GM23338 (cell line): Measurements from ENCODE around the gene MAOB. TPM values are rescaled to one million over a fixed set of nuclear protein-coding genes. Genes with fewer than 3 reads are reported as not detected.

Experiments
- ATAC-seq: fragments of 200-7000 bp; cut with Tn5 transposase; 3 replicates; pipeline ENCODE4 v1.9.1; 2020
- DNase-seq: peaks from one replicate; pipeline ENCODE4 v3.0.0-alpha.2; 2015; ENCODE audit warnings: low spot score
- H2AFZ ChIP-seq: fragments of 200-600 bp; sonication (generic); 2 replicates; pipeline ENCODE4 v1.8.0; 2016; ENCODE audit warnings: antibody characterized with exemption, mild to moderate bottlenecking, moderate library complexity
- H3F3A ChIP-seq: fragments of 200-600 bp; sonication (generic); replicated peaks from 2 replicates; pipeline ENCODE4 v1.8.0; 2017; ENCODE audit warnings: antibody characterized with exemption, mixed run types, low read depth
- H3K27ac ChIP-seq: fragments of 200-600 bp; sonication (generic); 2 replicates; pipeline ENCODE4 v1.6.1; 2016; ENCODE audit warnings: low read depth
- H3K27me3 ChIP-seq: fragments of 200-600 bp; sonication (generic); 2 replicates; pipeline ENCODE4 v1.8.0; 2016; ENCODE audit warnings: mild to moderate bottlenecking, mixed run types, moderate library complexity; ENCODE audit not compliant: insufficient read depth
- H3K36me3 ChIP-seq: fragments of 200-600 bp; sonication (generic); 2 replicates; pipeline ENCODE4 v1.8.0; 2016; ENCODE audit warnings: mild to moderate bottlenecking; ENCODE audit not compliant: insufficient read depth
- H3K4me1 ChIP-seq: fragments of 200-600 bp; sonication (generic); 2 replicates; pipeline ENCODE4 v1.8.0; 2016; ENCODE audit warnings: mild to moderate bottlenecking, moderate library complexity; ENCODE audit not compliant: insufficient read depth
- H3K4me2 ChIP-seq: fragments of 200-600 bp; sonication (generic); 2 replicates; pipeline ENCODE4 v1.7.1; 2017; ENCODE audit warnings: mixed run types
- H3K4me3 ChIP-seq: fragments of 200-600 bp; sonication (generic); 2 replicates; pipeline ENCODE4 v1.6.1; 2016; ENCODE audit warnings: mixed run types
- H3K79me2 ChIP-seq: fragments of 200-600 bp; sonication (generic); replicated peaks from 2 replicates; pipeline ENCODE4 v1.8.0; 2017; ENCODE audit warnings: mild to moderate bottlenecking; ENCODE audit not compliant: insufficient read depth
- H3K9me2 ChIP-seq: fragments of 200-600 bp; sonication (generic); 2 replicates; pipeline ENCODE4 v1.8.0; 2017; ENCODE audit not compliant: insufficient read depth
- H4K20me1 ChIP-seq: fragments of 200-600 bp; sonication (generic); replicated peaks from 2 replicates; pipeline ENCODE4 v1.8.0; 2017; ENCODE audit warnings: mild to moderate bottlenecking; ENCODE audit not compliant: insufficient read depth
- H3K27ac Mint-ChIP-seq: 2 replicates; pipeline ENCODE4 v1.8.0; 2020; ENCODE audit warnings: inconsistent platforms, mild to moderate bottlenecking, moderate library complexity, mixed read lengths
- H3K27me3 Mint-ChIP-seq: 3 replicates; pipeline ENCODE4 v1.8.0; 2022; ENCODE audit warnings: low read depth, mild to moderate bottlenecking, moderate library complexity, mixed read lengths, inconsistent platforms; ENCODE audit not compliant: insufficient read depth, poor library complexity
- H3K36me3 Mint-ChIP-seq: 3 replicates; pipeline ENCODE4 v1.8.0; 2021; ENCODE audit warnings: low read depth, mild to moderate bottlenecking, inconsistent platforms, moderate library complexity, mixed read lengths
- H3K4me1 Mint-ChIP-seq: 3 replicates; pipeline ENCODE4 v1.8.0; 2020; ENCODE audit warnings: mild to moderate bottlenecking, inconsistent platforms, mixed read lengths
- H3K4me3 Mint-ChIP-seq: 3 replicates; pipeline ENCODE4 v1.8.0; 2021; ENCODE audit warnings: moderate library complexity, mild to moderate bottlenecking, inconsistent platforms, mixed read lengths
- H3K9me3 Mint-ChIP-seq: 3 replicates; pipeline ENCODE4 v1.8.0; 2020; ENCODE audit warnings: moderate library complexity, mild to moderate bottlenecking, inconsistent platforms, mixed read lengths
- CREB1 ChIP-seq: fragments of 250-450 bp; sonication (Bioruptor Pico); IDR thresholded peaks from 2 replicates; pipeline ENCODE4 v1.5.0; 2020; ENCODE audit warnings: low read depth, mild to moderate bottlenecking, moderate library complexity
- EZH2 ChIP-seq: fragments of 200-600 bp; sonication (generic); IDR thresholded peaks from one replicate; pipeline ENCODE4 v1.8.0; 2017; ENCODE audit warnings: antibody characterized with exemption, mild to moderate bottlenecking, low read depth; ENCODE audit not compliant: unreplicated experiment
- EZH2phosphoT487 ChIP-seq: fragments of 200-600 bp; sonication (generic); IDR thresholded peaks from one replicate; pipeline ENCODE4 v1.8.1; 2018; ENCODE audit warnings: antibody characterized with exemption; ENCODE audit not compliant: unreplicated experiment
- JUNB ChIP-seq: IDR thresholded peaks from one replicate; pipeline ENCODE4 v1.6.1; 2016; ENCODE audit warnings: antibody characterized with exemption; ENCODE audit not compliant: unreplicated experiment
- NANOG ChIP-seq: IDR thresholded peaks from 2 replicates; pipeline ENCODE4 v1.6.1; 2016; ENCODE audit warnings: antibody characterized with exemption, borderline replicate concordance
- POLR2AphosphoS5 ChIP-seq: IDR thresholded peaks from 2 replicates; pipeline ENCODE4 v1.6.1; 2016; ENCODE audit warnings: antibody characterized with exemption, low read depth
- STAT1 ChIP-seq: IDR thresholded peaks from one replicate; pipeline ENCODE4 v1.6.1; 2016; ENCODE audit warnings: antibody characterized with exemption; ENCODE audit not compliant: unreplicated experiment
- ZNF114 ChIP-seq: fragments of 250-450 bp; sonication (Bioruptor Pico); IDR thresholded peaks from 2 replicates; pipeline ENCODE4 v1.5.0; 2020; ENCODE audit warnings: mild to moderate bottlenecking, moderate library complexity
- ZNF331 ChIP-seq: fragments of 250-450 bp; sonication (Bioruptor Pico); IDR thresholded peaks from 2 replicates; pipeline ENCODE4 v1.5.0; 2020; ENCODE audit warnings: low read depth, mild to moderate bottlenecking, moderate library complexity
- polyA plus RNA-seq: library from polyadenylated mRNA; unstranded; fragments of >200 nt; fragmentation: Nextera tagmentation; extraction: Ambion mirVana; gene quantifications from 2 replicates; pipeline ENCODE4 v1.2.1, GENCODE V29; 2016
- total RNA-seq: library from RNA; depleted of rRNA; stranded (reverse); fragments of >200 nt; shearing (Covaris generic); gene quantifications from 2 replicates; pipeline ENCODE4 v1.2.3, GENCODE V29; 2014
- TF ChIP-seq, protein P1 (sequence below): fragments of 250-450 bp; sonication (Bioruptor Pico); IDR thresholded peaks from 2 replicates; pipeline ENCODE4 v1.5.0; 2020; ENCODE audit warnings: mild to moderate bottlenecking, moderate library complexity
- TF ChIP-seq, protein P2 (sequence below), 2 experiments: fragments of 200-600 bp in 1 of 2; sonication (generic) in 1 of 2; conservative IDR thresholded peaks; 2 replicates each; pipeline versions ENCODE4 v1.5.1 to v1.6.1; 2016 to 2017; ENCODE audit warnings: antibody characterized with exemption in 2 of 2, low read depth in 2 of 2, mild to moderate bottlenecking in 2 of 2, moderate library complexity in 1 of 2
- TF ChIP-seq, protein P3 (sequence below): IDR thresholded peaks from one replicate; pipeline ENCODE4 v1.6.1; 2018; ENCODE audit warnings: antibody characterized with exemption; ENCODE audit not compliant: unreplicated experiment
- TF ChIP-seq, protein P4 (sequence below): IDR thresholded peaks from 2 replicates; pipeline ENCODE4 v1.6.1; 2016; ENCODE audit warnings: antibody characterized with exemption

Gene MAOB
- total and polyA plus RNA-seq, 2 experiments from 2014 or later = 1.0 to 1.3 TPM

DNA sequence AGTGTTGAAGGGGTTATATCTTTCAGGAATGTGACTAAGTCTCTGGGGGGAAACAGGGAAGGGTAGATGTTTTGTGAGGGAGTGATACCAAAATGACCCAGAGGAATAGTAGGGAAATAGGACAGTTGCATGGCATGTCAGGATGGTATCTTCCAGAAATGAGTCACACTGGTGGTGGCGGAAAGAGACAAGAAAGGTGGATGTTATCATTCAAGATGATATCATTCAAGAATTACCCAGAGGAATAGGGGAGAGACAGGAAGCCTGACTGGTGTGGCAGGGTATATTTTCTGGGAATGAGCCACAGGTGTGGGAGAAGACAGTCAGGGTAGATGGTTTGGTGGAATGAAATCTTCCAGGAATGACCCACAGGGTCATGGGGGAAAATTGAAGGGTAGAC lies 165.1 kb downstream of the MAOB start:
- no peaks in the 10 kb centered on the region for H3K9me2 ChIP-seq
- H3K4me2 ChIP-seq = no peak overlapping the region
- H4K20me1 ChIP-seq = no peaks in the 10 kb centered on the region
- Mint-ChIP-seq H3K4me1 (no peaks in the 10 kb centered on the region), H3K9me3 (0 out of 3 replicates have a peak, but pooled peaks cover 2% of the 10 kb centered on the region), H3K36me3 (0 out of 3 replicates have a peak, but pooled peaks cover 2% of the 10 kb centered on the region), H3K27me3 (no peaks in the 10 kb centered on the region), H3K27ac (no peak overlapping the region), H3K4me3 (no peak overlapping the region)
- no peaks in the 10 kb centered on the region for H3K27me3 ChIP-seq
- no peak overlapping the region for H2AFZ ChIP-seq
- no peaks in the 10 kb centered on the region for H3K4me1 ChIP-seq
- DNase-seq (no peak), ATAC-seq (no peak)
- no peak overlapping the region for H3K4me3 ChIP-seq
- H3F3A ChIP-seq = no peaks in the 10 kb centered on the region
- no peaks in the 10 kb centered on the region for H3K36me3 ChIP-seq
- H3K79me2 ChIP-seq = no peaks in the 10 kb centered on the region
- TF ChIP-seq ZNF331 (CRISPR knock-in tag) (no peak), POLR2AphosphoS5 (no peak), EZH2phosphoT487 (no peak), JUNB (no peak), CREB1 (CRISPR knock-in tag) (no peak), EZH2 (no peak), STAT1 (no peak), NANOG (no peak), ZNF114 (CRISPR knock-in tag) (no peak)
- TF ChIP-seq, protein P1, sequence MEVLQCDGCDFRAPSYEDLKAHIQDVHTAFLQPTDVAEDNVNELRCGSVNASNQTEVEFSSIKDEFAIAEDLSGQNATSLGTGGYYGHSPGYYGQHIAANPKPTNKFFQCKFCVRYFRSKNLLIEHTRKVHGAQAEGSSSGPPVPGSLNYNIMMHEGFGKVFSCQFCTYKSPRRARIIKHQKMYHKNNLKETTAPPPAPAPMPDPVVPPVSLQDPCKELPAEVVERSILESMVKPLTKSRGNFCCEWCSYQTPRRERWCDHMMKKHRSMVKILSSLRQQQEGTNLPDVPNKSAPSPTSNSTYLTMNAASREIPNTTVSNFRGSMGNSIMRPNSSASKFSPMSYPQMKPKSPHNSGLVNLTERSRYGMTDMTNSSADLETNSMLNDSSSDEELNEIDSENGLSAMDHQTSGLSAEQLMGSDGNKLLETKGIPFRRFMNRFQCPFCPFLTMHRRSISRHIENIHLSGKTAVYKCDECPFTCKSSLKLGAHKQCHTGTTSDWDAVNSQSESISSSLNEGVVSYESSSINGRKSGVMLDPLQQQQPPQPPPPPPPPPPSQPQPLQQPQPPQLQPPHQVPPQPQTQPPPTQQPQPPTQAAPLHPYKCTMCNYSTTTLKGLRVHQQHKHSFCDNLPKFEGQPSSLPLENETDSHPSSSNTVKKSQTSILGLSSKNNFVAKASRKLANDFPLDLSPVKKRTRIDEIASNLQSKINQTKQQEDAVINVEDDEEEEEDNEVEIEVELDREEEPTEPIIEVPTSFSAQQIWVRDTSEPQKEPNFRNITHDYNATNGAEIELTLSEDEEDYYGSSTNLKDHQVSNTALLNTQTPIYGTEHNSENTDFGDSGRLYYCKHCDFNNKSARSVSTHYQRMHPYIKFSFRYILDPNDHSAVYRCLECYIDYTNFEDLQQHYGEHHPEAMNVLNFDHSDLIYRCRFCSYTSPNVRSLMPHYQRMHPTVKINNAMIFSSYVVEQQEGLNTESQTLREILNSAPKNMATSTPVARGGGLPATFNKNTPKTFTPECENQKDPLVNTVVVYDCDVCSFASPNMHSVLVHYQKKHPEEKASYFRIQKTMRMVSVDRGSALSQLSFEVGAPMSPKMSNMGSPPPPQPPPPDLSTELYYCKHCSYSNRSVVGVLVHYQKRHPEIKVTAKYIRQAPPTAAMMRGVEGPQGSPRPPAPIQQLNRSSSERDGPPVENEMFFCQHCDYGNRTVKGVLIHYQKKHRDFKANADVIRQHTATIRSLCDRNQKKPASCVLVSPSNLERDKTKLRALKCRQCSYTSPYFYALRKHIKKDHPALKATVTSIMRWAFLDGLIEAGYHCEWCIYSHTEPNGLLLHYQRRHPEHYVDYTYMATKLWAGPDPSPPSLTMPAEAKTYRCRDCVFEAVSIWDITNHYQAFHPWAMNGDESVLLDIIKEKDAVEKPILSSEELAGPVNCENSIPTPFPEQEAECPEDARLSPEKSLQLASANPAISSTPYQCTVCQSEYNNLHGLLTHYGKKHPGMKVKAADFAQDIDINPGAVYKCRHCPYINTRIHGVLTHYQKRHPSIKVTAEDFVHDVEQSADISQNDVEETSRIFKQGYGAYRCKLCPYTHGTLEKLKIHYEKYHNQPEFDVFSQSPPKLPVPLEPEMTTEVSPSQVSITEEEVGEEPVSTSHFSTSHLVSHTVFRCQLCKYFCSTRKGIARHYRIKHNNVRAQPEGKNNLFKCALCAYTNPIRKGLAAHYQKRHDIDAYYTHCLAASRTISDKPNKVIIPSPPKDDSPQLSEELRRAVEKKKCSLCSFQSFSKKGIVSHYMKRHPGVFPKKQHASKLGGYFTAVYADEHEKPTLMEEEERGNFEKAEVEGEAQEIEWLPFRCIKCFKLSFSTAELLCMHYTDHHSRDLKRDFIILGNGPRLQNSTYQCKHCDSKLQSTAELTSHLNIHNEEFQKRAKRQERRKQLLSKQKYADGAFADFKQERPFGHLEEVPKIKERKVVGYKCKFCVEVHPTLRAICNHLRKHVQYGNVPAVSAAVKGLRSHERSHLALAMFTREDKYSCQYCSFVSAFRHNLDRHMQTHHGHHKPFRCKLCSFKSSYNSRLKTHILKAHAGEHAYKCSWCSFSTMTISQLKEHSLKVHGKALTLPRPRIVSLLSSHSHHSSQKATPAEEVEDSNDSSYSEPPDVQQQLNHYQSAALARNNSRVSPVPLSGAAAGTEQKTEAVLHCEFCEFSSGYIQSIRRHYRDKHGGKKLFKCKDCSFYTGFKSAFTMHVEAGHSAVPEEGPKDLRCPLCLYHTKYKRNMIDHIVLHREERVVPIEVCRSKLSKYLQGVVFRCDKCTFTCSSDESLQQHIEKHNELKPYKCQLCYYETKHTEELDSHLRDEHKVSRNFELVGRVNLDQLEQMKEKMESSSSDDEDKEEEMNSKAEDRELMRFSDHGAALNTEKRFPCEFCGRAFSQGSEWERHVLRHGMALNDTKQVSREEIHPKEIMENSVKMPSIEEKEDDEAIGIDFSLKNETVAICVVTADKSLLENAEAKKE = no peak
- TF ChIP-seq, protein P2, sequence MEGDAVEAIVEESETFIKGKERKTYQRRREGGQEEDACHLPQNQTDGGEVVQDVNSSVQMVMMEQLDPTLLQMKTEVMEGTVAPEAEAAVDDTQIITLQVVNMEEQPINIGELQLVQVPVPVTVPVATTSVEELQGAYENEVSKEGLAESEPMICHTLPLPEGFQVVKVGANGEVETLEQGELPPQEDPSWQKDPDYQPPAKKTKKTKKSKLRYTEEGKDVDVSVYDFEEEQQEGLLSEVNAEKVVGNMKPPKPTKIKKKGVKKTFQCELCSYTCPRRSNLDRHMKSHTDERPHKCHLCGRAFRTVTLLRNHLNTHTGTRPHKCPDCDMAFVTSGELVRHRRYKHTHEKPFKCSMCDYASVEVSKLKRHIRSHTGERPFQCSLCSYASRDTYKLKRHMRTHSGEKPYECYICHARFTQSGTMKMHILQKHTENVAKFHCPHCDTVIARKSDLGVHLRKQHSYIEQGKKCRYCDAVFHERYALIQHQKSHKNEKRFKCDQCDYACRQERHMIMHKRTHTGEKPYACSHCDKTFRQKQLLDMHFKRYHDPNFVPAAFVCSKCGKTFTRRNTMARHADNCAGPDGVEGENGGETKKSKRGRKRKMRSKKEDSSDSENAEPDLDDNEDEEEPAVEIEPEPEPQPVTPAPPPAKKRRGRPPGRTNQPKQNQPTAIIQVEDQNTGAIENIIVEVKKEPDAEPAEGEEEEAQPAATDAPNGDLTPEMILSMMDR (conservative IDR thresholded peaks at IDR 0.05; ENCODE audit: low read depth in 2 of 2) = no peak
- TF ChIP-seq, protein P3, sequence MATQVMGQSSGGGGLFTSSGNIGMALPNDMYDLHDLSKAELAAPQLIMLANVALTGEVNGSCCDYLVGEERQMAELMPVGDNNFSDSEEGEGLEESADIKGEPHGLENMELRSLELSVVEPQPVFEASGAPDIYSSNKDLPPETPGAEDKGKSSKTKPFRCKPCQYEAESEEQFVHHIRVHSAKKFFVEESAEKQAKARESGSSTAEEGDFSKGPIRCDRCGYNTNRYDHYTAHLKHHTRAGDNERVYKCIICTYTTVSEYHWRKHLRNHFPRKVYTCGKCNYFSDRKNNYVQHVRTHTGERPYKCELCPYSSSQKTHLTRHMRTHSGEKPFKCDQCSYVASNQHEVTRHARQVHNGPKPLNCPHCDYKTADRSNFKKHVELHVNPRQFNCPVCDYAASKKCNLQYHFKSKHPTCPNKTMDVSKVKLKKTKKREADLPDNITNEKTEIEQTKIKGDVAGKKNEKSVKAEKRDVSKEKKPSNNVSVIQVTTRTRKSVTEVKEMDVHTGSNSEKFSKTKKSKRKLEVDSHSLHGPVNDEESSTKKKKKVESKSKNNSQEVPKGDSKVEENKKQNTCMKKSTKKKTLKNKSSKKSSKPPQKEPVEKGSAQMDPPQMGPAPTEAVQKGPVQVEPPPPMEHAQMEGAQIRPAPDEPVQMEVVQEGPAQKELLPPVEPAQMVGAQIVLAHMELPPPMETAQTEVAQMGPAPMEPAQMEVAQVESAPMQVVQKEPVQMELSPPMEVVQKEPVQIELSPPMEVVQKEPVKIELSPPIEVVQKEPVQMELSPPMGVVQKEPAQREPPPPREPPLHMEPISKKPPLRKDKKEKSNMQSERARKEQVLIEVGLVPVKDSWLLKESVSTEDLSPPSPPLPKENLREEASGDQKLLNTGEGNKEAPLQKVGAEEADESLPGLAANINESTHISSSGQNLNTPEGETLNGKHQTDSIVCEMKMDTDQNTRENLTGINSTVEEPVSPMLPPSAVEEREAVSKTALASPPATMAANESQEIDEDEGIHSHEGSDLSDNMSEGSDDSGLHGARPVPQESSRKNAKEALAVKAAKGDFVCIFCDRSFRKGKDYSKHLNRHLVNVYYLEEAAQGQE = no peak
- TF ChIP-seq, protein P4, sequence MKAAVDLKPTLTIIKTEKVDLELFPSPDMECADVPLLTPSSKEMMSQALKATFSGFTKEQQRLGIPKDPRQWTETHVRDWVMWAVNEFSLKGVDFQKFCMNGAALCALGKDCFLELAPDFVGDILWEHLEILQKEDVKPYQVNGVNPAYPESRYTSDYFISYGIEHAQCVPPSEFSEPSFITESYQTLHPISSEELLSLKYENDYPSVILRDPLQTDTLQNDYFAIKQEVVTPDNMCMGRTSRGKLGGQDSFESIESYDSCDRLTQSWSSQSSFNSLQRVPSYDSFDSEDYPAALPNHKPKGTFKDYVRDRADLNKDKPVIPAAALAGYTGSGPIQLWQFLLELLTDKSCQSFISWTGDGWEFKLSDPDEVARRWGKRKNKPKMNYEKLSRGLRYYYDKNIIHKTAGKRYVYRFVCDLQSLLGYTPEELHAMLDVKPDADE = no peak
- H3K27ac ChIP-seq = no peak overlapping the region
